Thyroid gland (tissue), 4 donors: ENCODE measurements around the gene PARP11.

ENCODE experiments used
- CTCF ChIP-seq, 6 experiments: fragments of 200-600 bp in 3 of 6; fragments of 450-650 bp in 3 of 6; sonication (generic) in 3 of 6; IDR thresholded peaks; one replicate each; pipeline ENCODE4 v1.5.1; 2016 to 2019; ENCODE audit warnings: antibody characterized with exemption in 6 of 6, mild to moderate bottlenecking in 2 of 6, inconsistent platforms in 1 of 6, moderate library complexity in 1 of 6
- POLR2A ChIP-seq, 2 donors: fragments of 450-650 bp; IDR thresholded peaks; one replicate each; pipeline ENCODE4 v1.6.1; 2017; ENCODE audit warnings: antibody characterized with exemption in 2 of 2, mild to moderate bottlenecking in 2 of 2, moderate library complexity in 1 of 2

GRCh38 chr12:3828888-3829287, 44.3 kb downstream of the PARP11 start:
- TF ChIP-seq CTCF (IDR thresholded peaks at IDR 0.05), result no peak
- TF ChIP-seq POLR2A (IDR thresholded peaks at IDR 0.05), result no peak
